Prostate gland (tissue), 2 donors: ENCODE results near the gene GFOD2.

Experiments
- POLR2A ChIP-seq: fragments of 450-650 bp; IDR thresholded peaks from one replicate; pipeline ENCODE4 v1.6.1; 2016; ENCODE audit warnings: antibody characterized with exemption, mild to moderate bottlenecking
- TF ChIP-seq, protein P1 (sequence below), 4 experiments: fragments of 200-600 bp in 2 of 4; fragments of 450-650 bp in 2 of 4; sonication (generic) in 2 of 4; IDR thresholded peaks; 1 replicate in 3 of 4; 2 replicates in 1 of 4; pipeline ENCODE4 v1.5.1; 2016 to 2019; ENCODE audit warnings: antibody characterized with exemption in 4 of 4, mild to moderate bottlenecking in 2 of 4, moderate library complexity in 2 of 4

GRCh38 chr16:67663877-67664222 is 55.3 kb downstream of the GFOD2 start:
- no peak for TF ChIP-seq POLR2A
- TF ChIP-seq, protein P1, sequence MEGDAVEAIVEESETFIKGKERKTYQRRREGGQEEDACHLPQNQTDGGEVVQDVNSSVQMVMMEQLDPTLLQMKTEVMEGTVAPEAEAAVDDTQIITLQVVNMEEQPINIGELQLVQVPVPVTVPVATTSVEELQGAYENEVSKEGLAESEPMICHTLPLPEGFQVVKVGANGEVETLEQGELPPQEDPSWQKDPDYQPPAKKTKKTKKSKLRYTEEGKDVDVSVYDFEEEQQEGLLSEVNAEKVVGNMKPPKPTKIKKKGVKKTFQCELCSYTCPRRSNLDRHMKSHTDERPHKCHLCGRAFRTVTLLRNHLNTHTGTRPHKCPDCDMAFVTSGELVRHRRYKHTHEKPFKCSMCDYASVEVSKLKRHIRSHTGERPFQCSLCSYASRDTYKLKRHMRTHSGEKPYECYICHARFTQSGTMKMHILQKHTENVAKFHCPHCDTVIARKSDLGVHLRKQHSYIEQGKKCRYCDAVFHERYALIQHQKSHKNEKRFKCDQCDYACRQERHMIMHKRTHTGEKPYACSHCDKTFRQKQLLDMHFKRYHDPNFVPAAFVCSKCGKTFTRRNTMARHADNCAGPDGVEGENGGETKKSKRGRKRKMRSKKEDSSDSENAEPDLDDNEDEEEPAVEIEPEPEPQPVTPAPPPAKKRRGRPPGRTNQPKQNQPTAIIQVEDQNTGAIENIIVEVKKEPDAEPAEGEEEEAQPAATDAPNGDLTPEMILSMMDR (IDR thresholded peaks at IDR 0.05): no peak
